ENCODE data around the gene EME2.

- TF ChIP-seq EZH2 (IDR thresholded peaks at IDR 0.05; ENCODE audit: low read depth, unreplicated experiment) (no peak), CTCF (conservative IDR thresholded peaks at IDR 0.05; ENCODE audit: low read depth in 2 of 2) (no peak), POLR2AphosphoS5 (IDR thresholded peaks at IDR 0.05; ENCODE audit: low read depth) (no peak), EZH2phosphoT487 (IDR thresholded peaks at IDR 0.05; ENCODE audit: unreplicated experiment) (no peak), REST (IDR thresholded peaks at IDR 0.05; ENCODE audit: unreplicated experiment) (no peak), JUNB (IDR thresholded peaks at IDR 0.05; ENCODE audit: unreplicated experiment) (no peak), CREB1 (CRISPR knock-in tag; IDR thresholded peaks at IDR 0.05; ENCODE audit: low read depth) (no peak), ZNF331 (CRISPR knock-in tag; IDR thresholded peaks at IDR 0.05; ENCODE audit: low read depth) (no peak), ETS1 (IDR thresholded peaks at IDR 0.05) (no peak), NANOG (IDR thresholded peaks at IDR 0.05; ENCODE audit: borderline replicate concordance) (no peak), STAT1 (IDR thresholded peaks at IDR 0.05; ENCODE audit: unreplicated experiment) (no peak), ZNF462 (CRISPR knock-in tag; IDR thresholded peaks at IDR 0.05) (no peak), ZNF114 (CRISPR knock-in tag; IDR thresholded peaks at IDR 0.05) (no peak)
These were observed 25.9 kb upstream of the EME2 start for GRCh38 chr16:1746693-1747195.

Measured in GM23338 (cell line).